ENCODE data around the gene PLEKHM2.

PLEKHM2 gene

GRCh38 chr1:15704526-15705183 lies 20.5 kb downstream of the PLEKHM2 start:
- DNase-seq = no peak

DNA sequence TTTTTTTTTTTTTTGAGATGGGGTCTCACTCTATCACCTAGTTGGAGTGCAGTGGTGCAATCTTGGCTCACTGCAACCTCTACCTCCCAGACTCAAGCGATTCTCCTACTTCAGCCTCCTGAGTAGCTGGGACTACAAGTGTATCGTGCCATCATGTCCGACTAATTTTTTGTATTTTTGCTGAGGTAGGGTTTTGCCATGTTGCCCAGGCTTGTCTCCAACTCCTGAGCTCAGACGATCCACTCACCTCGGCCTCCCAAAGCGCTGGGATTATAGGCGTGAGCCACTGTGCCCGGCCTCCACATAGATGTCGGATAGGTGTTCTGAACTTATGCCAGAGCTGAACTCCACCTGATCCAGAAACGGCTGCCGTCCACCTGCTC lies 21.1 kb downstream of the PLEKHM2 start:
- no peak for DNase-seq

GRCh38 chr1:15706751-15707150 lies 22.6 kb downstream of the PLEKHM2 start:
- DNase-seq = no peak

- no peak for DNase-seq
Observed at GRCh38 chr1:15707239-15707925, 23.3 kb downstream of the PLEKHM2 start.

DNA sequence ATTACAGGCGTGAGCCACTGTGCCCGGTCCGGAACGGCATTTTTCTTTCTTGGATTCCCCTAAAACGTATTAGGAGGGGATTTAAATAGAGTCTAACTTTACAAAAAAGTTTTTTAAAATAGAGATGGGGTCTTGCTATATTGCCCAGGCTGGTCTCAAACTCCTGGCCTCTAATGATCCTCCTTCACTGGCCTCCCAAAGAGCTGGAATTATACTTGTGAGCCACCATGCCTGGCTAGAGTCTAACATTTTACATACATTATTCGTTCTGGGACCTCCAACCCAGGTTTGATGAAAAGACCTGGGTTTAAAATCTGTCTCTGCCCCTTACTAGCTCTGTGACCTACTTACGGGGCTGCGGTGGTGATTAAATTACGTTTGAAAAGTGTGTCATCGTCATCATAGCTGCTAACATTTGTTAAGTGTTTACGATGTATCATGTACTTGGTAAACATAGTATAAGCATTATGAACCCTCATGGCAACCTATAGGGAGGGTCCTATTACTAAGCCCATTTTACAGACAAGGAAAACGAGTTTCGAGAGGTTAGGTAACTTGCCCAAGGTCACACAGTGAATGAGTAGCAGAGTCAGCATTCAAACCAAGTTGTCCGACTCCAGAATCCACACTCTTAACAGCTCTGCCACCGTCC lies 24.5 kb downstream of the PLEKHM2 start:
- DNase-seq = no peak

- DNase-seq = no peak
Observed at GRCh38 chr1:15709226-15709625, 25.1 kb downstream of the PLEKHM2 start.

DNA sequence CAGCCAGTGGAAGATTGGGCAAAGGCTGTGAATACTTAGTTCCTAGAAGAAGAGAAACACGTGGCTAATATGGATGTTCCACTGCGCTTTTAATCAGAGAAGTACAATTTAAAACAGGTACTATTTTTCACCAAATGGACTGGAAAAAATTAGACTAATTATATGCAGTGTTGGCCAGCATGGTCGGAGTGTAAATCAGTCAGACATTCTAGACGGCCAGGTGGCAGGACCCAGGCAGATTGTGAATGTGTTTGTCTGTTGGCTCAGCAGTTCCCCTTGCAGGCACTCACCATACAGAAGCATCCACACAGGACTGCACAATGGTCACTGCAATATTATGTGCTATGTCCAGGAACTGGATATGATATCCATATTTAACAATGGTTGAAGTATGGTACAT lies 28.0 kb downstream of the PLEKHM2 start:
- DNase-seq = no peak

DNA sequence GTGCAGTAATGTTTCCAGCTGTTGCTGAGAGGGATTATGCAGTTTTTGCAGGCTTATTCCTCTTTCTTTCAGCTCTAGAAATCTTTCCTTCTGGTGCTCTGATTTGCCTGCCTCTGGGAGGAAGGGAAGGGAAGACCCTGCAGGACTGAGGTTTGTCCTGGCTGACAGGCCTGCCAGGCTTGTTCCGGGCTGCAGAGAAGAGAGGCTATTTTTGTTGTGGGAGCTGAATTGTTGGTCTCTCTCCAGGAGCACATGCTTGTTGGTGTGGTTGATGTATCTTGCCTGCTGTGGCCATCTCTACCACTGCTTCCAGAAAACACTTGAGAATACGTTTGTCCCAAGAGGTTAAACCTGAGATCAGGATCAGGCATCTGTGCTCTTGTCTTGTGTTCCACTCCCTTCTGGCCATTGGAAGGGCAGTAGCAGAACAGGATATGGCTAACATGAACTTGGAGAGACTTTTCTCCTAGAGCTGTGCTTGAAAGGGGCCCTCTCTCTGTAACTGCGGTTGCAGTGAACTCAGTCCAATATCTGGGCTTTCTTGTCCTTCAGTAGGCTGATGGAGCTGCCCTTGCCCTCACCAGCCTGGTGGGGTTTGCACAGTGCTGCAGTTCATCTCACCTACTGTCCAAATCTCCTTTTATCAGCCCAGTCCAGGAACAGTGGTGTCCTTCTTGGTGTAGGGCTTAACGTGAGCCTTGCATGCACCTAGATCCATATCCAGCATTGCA lies 30.5 kb downstream of the PLEKHM2 start:
- DNase-seq = no peak

- DNase-seq = no peak
Observed at GRCh38 chr1:15717418-15718125, 33.5 kb downstream of the PLEKHM2 start.

DNA sequence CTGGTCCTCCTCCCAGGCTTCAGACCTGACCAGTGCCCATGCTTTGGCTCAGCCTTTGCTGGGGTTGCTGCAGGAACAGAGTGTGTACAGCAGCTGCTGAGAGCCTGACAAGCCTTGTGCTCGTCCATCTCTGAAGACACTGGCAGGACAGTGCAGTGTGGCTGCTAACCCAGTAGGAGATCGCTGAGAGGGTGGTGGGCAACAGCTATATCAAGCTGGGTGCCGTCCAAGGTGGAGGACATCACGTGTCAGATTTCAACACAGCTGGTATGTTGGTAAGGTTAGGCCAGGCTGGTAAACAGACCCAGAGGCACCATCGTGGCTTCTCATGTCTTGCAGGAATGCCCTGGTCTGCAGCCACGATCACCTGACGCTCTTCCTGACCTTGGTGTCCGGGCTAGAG lies 34.1 kb downstream of the PLEKHM2 start:
- DNase-seq = no peak

DNA sequence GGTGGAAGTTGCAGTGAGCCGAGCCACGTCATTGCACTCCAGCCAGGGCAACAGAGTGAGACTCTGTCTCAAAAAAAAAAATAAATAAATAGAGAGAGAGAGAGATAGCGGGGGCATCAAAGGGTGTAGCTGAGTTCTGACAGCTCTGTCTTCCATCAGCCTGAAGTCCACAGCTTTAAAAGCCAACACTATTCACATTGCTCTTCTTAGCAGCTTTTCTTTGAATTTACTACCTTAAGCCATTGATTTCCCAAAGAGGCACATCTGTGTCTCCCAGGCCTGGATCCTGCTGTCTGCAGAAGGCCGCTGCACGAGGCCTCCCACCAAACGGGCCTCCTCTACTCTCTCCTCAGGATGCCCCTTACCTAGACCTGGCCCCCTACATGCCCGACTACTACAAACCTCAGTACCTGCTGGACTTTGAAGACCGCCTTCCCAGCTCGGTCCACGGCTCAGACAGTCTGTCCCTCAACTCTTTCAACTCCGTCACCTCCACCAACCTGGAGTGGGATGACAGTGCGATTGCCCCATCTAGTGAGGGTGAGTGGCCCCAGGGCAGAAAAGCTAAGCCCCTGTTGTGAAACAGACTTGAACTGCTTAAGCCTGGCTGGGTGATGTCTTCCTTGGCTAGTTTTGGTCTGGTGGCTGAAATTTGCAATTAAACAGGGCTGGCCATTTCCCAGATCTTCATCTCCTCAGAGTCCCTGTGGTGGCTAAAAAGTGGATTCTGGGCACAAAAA lies 35.4 kb downstream of the PLEKHM2 start:
- DNase-seq = no peak

- DNase-seq = no peak
Observed at GRCh38 chr1:15720861-15721260, 36.7 kb downstream of the PLEKHM2 start.

- DNase-seq = no peak
Observed at GRCh38 chr1:15722411-15722810, 38.3 kb downstream of the PLEKHM2 start.

DNA sequence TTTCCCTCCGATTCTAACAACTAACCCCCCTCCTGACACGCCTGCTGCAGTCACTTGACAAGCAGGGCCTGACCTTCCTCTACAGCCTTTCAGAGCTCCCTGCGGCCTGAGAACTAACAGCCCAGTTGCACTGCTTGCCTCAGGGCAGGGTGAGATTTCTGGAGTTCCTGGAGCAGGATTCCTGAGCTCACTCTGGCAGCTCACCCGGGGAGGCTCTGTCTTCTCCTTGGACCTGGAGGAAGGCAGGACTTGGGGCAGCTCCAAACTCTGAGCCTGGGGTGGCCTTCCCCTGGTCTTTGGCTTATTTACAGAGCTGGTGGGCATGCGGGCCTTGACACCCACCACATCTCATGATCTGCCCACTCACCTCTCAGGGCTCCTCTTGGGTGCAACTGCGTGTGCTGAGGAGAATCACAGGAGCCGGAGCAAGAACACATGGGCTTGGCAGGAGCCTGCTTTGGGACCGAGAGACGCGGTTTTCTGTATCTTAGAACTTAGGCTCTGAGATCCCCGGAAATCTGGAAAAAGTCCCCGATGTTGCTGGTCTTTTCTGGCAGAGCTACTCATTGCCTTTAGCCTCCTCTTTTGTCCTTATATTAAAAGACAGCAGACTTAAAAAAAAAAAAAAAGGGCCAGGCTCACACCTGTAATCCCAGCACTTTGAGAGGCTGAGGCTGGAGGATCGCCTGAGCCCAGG lies 38.9 kb downstream of the PLEKHM2 start:
- no peak for DNase-seq

DNA sequence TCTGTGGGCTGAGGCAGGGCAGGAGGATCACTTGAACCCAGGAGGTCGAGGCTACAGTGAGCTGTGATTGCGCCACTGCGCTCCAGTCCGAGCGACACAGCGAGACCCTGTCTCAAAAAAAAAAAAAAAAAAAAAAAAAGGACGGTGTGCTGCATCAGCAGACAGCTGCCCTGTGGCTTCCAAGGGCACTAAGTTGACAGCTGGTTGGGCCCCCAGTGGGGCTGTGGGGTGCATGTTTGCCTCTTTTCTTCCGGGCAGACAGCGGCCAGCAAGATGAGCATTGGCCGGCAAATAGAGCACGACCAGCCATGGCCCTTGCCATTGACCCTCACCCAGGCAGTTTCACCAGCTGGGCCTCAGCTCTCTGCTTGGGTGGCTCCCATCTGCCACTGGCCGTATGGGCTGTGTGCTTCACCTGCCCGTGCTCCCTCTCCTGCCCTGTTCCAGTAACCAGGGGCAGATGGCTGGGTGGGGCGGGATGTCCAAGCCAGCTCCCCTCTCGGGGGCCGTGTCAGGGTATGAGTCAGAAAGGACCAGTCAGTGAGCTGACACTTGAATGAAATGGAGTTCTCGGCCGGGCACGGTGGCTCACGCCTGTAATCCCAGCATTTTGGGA lies 39.6 kb downstream of the PLEKHM2 start:
- no peak for DNase-seq

- DNase-seq = no peak
Observed at GRCh38 chr1:15724949-15725880, 41.1 kb downstream of the PLEKHM2 start.

DNA sequence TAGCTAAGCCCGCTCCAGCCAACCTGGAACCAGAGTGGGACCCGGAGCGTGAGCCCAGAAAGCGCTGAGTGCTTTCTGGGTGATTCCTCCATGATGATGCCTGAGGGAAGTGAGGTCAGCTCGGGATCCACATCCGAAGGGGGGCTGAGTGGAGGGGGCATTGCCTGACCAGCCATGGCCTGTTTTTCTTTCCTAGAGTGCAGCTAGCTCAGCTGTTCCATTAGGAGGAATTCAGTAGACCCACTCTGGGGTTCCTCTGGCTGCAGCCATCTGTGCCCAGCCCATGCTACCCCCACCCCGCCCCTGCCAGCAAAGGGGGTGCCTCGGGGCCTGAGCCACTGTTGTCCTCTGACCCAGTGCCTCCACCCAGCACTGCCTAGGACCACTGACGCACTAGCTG lies 42.4 kb downstream of the PLEKHM2 start:
- no peak for DNase-seq

GRCh38 chr1:15727021-15727420 lies 42.9 kb downstream of the PLEKHM2 start:
- DNase-seq = no peak

GRCh38 chr1:15727424-15727823 lies 43.3 kb downstream of the PLEKHM2 start:
- no peak for DNase-seq
